Activated CD8-positive, alpha-beta memory T cell treated with anti-CD3 and anti-CD28 coated beads for 48 hours (primary cell): ENCODE data around the gene PRCC.

Experiments
- DNase-seq, 3 experiments: peaks; one replicate each; pipeline ENCODE4 v3.0.0-alpha.2; 2020; ENCODE audit warnings: low read depth in 2 of 3, low spot score in 2 of 3

Gene PRCC

DNA sequence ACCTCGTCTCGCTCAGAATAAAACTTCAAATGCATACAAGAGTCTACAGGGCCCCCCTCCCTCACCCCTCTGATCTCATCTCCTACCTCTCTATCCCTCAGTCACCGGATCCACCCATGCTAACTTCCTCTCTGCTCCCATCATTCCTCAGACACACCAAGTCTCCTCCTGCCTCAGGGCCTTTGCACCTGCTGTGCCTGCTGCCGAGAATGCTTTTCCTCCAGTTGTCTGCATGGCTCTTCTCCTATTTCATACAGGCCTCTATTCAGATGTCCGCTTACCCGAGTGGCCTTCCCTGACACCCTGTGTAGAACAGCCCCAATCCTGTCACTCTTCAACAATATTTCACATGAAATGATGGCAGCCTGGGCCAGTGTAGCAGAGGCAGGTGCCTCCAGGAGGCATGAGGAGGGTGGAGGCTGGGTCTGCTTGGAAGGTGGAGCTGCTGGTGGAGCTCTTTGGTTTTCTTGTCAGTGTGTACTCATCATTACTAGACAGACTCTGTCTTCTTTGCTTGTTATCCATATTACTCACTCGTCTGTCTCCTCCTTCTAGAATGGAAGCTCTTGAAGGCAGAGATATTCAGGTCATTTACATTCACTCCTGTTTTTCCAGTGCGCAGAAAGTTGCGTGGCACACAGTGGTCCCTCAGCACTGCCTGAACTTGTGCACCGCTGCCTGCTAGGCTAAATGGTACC, 45.1 kb downstream of the PRCC start:
- DNase-seq, result no peak

DNA sequence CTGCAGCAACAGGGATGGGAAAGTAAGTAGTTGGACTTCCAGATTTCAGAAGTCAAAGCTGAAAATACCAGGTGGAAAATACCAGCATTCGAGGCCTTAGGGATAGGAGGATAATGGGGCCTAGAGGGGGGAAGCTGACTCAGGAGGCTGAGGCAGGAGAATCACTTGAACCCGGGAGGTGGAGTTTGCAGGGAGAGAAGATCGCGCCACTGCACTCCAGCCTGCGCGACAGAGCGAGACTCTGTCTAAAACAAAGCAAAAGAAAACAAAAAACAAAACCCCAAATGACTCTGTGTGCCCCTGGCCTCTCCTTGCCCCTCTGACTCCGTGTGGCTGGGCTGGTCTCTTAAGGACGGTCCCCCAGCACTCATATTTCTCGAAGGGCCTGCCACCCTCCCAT, 46.0 kb downstream of the PRCC start:
- no peak for DNase-seq

DNA sequence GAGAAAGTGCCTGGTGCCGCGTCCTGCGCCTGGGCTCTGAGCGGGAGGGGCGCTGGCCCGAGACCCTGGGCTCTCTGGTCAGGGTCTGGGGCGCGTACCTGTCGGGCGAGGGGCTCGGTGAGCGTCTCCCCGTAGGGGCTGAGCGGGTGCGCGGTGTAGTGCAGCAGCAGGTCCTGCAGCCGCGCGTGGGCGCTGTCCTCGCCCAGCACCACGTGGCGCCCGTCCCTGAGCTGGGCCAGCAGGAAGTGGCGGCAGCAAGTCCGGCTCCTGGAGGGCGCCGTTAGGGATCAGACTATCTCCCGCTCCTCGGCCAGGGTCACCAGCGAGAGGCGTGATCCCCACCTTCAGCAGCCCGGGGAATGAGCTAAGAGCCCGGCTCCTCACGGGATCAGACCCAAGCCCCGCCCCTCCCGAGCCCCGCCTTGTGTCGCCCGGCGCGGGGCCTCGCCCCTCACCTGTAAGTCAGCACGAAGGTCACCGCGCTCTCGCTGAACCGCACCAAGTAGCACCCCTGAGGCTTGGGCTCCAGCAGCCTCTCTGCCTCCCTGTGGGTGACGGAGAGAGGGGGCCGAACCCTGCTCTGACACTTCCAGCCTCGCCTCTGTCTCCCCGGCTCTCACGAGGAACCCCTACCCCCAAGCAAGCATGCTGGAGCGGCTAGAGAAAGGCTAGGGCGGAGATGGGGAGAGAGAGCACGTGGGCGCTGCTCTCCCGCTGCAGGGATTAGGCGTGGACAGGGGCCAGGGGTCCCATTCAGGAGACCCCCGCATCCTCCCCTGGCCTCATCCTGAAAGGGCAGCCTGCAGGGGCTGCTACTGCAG, 46.6 kb downstream of the PRCC start:
- peak in 2 of 3 experiments; percentile 62 to 64 for DNase-seq

DNA sequence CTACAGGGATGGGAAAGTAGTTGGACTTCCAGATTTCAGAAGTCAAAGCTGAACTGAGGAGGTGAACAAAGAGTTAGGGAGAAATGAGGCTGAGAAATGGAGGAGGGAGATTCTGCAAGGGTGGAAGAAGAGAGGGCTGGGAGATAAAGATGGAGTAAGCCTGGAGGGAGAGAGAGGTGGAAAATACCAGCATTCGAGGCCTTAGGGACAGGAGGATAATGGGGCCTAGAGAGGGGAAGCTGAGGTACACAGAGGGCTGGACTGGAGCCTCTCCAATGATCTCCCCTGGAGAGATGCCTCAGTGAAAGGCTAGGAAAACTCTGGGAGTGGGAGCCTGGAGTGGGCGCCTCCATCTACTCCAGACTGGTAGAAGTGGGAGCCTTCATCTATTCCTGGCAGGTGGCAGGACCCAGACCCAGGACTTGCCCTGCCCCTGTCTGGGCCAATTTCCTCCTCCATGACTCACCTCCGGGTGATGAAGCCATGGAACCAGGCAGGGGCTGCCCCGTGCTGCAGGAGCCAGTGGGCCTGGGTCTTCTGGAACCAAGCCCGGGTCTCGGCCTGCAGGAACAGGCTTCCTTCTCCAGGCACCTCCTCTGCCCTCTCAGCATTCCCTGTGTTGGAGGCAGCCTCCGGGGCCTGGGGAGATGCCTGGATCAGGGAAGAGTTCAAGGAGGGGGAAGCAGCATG, 47.4 kb downstream of the PRCC start:
- no peak for DNase-seq

DNA sequence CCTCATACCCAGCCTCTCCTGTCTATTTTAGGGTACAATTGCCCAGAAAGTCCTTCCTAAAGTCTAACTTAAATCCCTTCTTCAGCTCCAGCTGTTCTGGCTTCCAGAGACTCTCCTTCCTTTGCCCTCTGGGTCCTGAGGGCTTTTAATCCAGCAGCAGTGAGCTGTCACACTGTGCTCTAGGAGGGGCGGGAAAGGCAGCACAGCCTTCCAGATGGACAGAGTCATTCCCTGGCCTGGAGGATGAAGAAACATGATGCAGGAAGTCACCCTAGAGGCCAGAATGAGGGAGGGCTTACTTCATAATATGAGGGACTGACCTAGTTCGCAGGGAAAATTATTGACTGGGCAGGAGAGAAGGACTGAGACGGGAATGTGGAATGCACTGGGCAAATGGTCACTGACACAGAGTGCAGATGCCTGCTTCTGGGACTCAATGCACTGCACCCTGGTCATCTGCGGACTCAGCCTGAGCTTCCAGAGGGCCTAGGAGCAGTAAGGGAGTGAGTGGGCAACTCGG, 48.0 kb downstream of the PRCC start:
- no peak for DNase-seq

DNA sequence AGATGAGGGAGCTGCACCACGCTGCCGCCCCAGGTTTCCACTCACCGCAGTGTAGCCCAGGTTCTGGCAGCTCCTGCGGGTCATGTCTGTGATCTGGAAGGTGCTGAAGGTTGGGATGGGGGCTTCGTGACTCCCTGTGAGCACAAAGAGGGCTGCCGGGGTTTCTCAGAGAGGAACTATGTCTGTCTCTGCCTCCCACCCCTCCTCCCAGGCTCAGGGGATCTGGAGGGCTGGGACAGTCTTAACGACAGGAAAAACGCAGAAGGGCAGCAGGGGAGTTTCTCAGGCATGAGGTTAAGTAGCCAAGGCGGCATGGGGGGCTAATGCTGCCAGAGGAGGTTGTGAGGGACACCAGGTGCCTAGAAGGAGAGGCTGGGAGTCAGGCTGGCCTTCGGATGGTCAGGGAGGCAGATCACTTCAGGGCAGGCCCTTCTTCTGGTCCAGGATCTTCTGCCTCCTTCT, 48.7 kb downstream of the PRCC start:
- no peak for DNase-seq

DNA sequence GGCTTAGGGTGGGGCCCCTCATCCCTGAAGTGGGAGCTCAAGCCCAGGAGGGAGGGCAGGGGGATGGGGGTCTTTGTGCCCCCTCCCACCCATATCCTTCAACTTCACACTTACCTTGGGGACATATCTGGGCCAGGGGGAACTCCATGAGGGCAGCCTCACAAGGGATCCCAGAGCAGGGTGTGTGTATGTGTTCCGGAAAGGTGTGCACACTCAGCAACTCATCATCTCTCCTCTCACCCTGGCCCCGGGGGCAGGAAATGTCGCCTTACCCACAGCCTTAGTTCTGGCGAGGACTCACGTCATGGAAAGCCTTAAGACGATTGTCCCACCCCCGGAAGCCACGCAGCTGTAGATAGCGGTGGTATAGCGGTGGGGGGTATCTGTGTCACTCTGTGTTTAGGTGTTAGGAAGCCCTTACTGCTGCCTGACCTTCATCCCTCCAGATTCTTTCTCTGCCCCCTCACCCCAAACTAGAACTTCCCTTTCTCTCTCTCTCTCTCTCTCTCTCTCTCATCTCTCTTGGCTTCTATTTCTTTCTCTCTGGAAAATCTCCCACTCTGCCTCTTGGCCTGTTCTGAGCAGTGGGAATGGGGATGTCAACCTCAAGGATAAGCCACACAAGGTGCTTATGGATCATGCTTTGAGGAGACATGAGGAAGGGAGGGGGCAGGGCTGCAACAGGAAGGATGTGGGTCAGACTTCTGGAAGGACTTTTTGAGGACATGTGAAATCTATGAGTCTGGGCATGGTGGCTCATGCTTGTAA, 49.4 kb downstream of the PRCC start, which contains the start of gene SH2D2A:
SH2D2A (minus strand) TSS at position 288 of the 768 bp plus-strand sequence; CDS start at position 148, 140 bp downstream.
- peak; percentile 67 to 90 (median 89) for DNase-seq

DNA sequence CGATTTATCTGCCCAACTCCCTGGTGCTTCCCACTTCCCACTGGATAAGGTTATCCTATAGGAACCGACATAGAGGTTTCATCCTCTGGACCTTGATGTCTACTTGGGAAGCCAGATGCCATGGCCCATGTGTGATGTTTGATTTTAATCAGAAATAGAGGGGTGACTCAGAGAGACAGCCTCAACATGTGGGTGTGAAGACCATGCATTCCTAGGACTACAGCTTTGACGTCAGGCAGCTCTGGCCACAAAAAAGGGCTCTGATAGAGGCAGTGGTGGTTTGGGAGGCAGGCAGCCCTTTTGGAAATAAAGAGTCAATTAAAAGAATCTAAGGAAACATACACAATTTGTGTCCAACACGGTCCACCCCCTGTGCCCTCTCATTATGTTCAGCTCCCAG, 54.5 kb downstream of the PRCC start:
- no peak for DNase-seq

DNA sequence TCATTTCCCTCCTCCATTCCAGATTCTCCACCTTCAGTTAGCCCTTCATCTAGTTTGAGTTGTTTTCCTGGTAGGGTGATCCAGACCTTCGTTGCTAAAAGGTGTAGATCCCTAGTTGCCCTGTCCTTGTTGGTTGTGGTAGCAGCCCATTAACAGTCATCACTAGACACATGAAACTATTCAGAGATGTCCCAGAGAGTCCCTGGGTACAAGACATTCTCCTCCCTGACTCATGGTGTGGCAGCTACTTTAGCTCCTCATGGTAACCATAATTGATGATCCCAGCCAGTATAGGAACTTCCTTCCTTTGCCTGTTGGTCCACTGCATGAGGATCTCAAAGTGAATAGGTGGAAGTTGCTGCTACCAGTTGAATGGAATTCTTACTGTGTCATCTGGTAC, 55.3 kb downstream of the PRCC start:
- DNase-seq, result no peak

DNA sequence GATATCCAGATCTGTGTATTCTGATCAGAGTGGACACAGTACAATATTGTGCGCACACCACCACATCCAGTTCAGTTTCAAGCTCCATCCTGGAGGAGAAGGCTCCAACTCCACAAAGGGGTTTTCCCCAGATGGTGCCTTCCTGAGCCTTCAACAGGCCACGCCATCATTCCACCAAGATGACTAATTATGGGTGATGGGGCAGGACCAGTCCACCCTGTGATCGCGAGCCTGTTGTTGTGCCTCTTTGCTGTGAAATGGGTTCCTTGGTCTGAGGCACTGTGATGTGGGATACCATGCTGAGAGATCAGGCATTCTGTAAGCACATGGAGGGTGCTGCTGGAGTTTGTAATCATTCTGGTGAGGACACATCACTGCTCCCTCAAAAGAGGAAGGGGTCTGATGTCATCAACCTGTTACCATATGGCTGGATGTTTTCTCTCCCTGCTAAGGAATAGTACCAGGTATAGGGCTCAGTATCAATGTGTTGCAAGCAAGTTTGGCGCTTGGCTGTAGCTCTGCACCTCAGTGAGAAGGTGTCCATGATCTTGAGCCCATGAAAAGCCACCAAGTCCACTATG, 56.0 kb downstream of the PRCC start:
- DNase-seq, result no peak

DNA sequence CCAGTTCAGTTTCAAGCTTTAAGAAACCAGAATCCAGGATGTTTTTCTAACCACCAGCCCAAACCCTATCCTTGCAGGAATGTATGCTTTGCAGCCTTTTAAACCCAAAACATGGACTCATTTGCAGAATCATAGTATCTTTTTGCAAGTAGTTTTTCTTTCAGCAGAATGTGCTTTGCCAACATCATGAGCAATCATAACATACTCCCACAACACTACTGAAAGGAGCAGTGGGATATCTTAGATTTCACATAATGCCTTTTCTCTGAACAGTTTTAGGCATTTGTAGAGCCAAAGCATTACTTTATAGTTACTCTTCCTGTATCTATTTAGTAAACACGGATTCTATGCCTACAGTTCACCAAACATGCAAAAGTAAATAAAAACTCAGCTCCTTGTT, 59.3 kb downstream of the PRCC start:
- no peak for DNase-seq

DNA sequence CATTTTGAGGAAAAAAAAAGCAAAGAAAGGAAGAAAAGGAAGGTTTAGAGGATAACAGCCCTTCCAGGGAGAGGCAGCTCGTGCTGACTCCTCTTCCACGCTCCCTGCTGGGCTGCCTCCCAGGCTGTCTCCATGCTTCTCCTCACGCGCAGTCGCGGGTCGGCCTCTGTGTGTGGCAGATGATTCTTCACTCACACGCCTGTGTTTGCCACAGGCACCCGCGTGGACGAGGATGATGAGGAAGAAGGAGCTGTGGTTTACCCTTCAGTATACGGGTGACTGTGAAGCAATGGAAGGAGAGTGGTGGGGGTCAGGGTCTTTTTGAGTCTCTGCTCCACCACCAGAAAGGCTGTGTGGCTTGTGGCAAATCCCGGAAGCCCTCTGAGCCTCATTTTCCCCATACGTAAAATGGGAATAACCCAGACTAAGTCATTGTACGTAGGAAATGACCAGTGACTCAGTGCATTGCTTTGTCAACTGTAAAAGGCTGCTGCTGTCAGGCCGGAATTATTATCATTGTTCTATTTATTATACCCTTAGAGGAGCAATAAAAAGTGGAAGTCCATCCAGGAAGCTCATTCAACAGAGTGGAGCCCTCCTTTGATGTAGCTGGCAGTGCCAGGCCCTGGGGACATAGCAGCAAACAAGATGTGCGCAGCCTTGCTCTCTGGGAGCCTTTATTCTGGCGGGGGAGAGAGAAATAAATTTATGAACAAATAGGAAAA, 61.2 kb downstream of the PRCC start:
- no peak for DNase-seq

DNA sequence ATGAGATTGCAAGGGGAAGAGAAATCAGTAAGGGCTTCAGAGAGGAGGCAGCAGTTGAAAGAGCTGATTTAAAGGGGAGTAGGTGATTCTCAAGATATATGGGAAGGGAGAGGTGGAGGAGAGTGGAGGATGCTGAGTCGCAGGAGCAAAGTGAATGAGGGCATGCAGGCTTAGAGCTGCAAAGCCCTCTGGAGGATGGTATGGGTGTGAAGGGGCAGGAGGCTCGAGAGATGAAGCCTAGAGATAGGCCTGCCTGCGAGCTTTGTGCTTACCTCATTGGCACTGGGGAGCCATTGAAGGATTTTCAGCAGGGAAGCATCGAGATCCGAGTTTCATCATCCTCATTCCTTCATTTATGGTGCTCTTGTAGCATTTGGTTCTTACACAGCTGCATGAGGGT, 65.1 kb downstream of the PRCC start:
- DNase-seq, result no peak

DNA sequence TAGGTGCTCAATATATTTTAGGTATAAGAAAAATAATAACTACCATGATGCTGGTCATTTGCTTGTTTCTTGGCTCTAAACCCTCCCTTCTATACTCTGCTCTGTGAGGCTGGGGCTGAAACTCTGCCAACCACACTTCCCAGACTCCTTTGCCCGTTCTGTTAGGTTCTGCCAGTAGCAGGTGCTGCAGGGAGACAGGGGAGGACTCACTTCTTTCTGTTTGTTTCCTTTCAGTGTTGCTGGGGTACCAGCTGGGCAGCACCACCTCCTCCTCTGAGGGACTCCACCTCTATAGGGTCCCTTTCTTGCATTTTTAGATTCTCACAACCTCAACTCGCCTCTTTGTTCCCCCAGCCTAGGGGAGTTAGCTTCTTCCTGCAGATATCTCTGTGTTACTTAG, 66.3 kb downstream of the PRCC start:
- no peak for DNase-seq

DNA sequence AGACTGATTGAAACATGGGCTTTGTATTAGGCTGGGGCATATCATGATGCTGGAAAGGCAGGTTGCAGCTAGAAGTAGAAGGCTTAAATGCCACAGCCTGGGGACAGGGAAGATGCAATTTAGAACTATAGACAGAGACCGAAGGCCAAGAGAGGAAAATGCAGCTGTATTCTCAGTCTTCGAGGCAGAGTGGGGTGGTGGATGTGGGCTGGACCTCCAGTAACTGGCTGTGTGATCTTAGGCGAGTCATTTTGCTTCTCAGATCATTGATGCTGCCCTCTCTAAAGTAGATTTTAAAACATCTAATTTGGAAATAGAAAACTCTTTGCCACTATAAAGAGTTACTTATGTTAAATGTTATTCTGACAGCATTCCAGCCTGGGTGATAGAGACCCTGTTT, 67.0 kb downstream of the PRCC start:
- no peak for DNase-seq

DNA sequence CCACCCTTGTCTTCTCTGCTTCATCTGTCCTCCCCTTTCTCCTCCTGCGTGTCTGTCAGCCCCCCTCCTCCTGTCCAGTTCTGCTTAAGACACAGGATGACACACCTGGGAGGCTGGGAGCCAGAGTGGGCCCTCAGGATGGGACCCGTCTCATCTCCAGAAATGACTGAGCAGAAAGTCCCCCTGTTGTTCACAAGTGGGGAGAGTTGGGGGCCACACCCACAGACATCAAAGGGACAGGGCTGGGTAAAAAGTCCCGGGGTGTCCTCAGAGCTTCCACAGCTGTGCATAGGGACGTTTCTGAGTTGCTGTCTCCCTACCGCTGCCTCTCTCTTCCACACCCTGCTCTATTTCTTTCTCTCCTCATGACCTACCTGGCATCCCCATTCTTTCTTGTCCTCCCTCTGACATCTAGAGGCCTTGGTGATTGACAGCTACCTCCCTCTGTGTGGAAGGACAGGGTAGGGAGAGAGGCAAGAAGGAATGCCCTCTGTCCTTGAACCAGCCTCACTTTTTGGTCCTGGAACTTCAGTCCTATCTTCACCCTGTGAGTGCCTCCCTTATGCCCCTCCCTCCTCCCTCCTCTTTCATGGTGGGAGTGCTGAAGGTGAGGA, 68.8 kb downstream of the PRCC start:
- no peak for DNase-seq

DNA sequence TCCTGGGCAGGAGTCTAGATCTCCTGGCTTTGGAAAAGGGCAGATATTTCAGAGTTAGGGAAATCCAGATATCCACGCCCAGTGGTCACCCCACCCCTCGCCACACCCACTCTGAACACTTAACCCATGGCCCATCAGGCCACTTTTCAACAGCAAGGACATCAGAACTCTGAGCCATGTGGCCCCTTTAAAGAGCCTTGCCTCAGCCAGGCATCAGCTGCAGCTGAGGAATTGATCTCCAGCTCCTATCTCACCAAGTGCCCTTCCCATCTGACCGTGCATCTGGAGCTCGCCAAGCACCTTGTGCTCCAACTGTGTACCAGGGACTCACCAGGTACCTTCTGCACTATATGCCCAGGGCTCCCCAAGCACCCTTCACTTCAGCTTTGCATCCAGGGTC, 69.6 kb downstream of the PRCC start:
- DNase-seq, result no peak

DNA sequence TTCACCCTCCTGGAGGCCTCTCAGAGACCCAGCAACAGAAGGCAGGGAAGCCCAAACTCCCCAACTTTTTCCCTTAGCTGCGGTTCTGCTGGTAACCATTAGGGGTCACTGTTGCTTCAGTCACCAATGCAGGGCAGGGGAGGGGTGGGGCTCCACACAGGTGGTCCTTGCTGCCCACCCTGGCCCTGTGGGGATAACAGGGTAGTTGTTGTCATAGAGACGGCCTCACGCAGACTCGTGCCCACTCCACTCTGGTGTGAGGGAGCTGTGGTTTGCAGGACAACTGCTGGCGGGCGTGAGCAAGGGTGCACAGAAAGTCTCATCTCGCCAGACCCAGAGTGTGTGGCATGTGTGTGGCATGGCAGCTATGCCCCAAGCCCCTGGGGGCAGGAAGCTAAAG, 71.6 kb downstream of the PRCC start:
- DNase-seq, result no peak

DNA sequence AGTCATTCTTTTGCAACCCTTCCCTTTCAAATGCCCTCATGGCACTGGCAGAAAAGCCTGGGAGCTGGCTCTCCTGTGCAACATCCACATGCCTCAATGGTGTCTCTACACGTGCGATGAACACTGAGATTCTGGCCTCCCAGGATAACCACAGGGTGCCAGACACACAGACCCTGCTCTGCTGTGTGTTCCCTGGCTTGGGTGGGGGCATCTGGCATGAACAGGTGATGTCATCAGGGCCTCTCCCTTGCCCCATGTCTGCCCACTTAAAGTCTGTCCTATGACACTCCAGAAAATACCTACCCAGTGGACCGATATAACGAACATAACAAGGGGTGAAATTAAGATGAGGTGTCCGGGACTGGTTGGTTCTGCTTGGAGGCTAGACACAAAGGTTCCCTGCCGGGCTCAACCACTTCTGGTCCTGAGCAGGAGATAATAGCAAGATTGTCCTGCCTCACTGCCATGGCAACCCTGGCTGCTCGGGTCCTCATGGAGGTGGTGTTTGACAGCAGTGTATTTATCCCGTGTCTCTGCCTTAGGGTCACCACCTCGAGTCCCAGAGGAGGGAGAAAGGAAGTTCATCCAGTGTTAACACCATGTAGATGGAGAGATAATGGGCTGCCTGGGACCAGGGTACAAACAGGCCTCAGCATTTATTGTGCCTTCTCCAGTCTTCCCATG, 72.2 kb downstream of the PRCC start:
- DNase-seq, result no peak
